Vagina (tissue), 2 donors: ENCODE data around the gene MORN5.

Source experiments
- POLR2A ChIP-seq, 2 donors: fragments of 450-650 bp; IDR thresholded peaks; one replicate each; pipeline ENCODE4 v1.6.1; 2017; ENCODE audit warnings: antibody characterized with exemption in 2 of 2, mild to moderate bottlenecking in 2 of 2, moderate library complexity in 2 of 2
- TF ChIP-seq, protein P1 (sequence below), 3 experiments: fragments of 450-650 bp in 2 of 3; fragments of 200-600 bp in 1 of 3; sonication (generic) in 1 of 3; IDR thresholded peaks; one replicate each; pipeline ENCODE4 v1.5.1; 2017 to 2019; ENCODE audit warnings: antibody characterized with exemption in 3 of 3, mild to moderate bottlenecking in 2 of 3, moderate library complexity in 2 of 3

DNA sequence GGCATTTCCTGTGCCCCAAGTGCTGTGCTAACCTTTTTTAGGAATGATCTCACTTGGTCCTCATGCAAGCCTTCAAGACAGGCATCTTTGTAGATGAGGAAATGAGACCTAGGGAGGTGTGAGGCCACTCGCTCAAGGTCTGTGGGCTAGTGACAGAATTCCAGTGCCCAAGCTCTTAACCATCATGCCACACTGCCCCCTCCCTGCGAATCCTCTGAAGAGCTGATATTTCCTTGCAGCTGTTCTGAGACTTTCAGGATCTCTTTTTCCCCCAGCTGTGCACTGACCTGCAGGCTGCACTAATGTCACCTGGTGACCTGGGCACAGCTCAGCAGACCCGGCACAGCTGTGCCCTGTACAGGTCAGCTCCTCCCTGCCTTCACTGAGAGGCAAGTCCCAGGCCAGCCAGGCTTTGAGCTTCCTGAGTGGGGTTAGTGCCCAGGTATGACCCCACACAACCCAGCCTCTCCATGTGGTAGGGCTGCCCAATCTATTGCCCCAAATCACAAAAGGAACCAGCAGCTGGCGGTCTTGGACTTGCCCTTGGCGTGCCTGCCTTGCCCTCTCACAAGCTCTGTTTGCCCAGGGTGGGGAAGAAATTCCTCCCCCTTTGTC lies 32.7 kb downstream of the MORN5 start:
- TF ChIP-seq, protein P1, sequence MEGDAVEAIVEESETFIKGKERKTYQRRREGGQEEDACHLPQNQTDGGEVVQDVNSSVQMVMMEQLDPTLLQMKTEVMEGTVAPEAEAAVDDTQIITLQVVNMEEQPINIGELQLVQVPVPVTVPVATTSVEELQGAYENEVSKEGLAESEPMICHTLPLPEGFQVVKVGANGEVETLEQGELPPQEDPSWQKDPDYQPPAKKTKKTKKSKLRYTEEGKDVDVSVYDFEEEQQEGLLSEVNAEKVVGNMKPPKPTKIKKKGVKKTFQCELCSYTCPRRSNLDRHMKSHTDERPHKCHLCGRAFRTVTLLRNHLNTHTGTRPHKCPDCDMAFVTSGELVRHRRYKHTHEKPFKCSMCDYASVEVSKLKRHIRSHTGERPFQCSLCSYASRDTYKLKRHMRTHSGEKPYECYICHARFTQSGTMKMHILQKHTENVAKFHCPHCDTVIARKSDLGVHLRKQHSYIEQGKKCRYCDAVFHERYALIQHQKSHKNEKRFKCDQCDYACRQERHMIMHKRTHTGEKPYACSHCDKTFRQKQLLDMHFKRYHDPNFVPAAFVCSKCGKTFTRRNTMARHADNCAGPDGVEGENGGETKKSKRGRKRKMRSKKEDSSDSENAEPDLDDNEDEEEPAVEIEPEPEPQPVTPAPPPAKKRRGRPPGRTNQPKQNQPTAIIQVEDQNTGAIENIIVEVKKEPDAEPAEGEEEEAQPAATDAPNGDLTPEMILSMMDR (IDR thresholded peaks at IDR 0.05): no peak
- no peak for TF ChIP-seq POLR2A (IDR thresholded peaks at IDR 0.05)
